ENCODE measurements around the gene DAGLB. TPM values are rescaled to one million over a fixed set of nuclear protein-coding genes. Genes with fewer than 3 reads are reported as not detected.

The DAGLB gene
- total and polyA plus RNA-seq, 2 of the 8 experiments (the other 6 are each of a cell fraction or from before 2014, with no cell fraction given) = 27.0 to 39.6 TPM

GRCh38 chr7:6478186-6478585, 30.4 kb upstream of the DAGLB start:
- POLR2A ChIA-PET (ENCODE audit: partially characterized antibody) = interaction anchor here (0.8 to 1.3 kb wide), 2 partner anchors 9 to 10 kb away, joined by 3 to 4 read pairs; no protein-coding TSS in a partner anchor
- Histone ChIP-seq H2BK15ac (ENCODE audit: low read length) (no peak overlapping the region), H3K4me2 (ENCODE audit: insufficient read depth in 1 of 2, low read depth in 2 of 2, low read length in 2 of 2) (no peak overlapping the region), H3K23ac (ENCODE audit: insufficient read length) (no peak overlapping the region), H2BK20ac (ENCODE audit: low read length) (no peak overlapping the region), H3K27me3 (replicated peaks in 1 of 4; ENCODE audit: control insufficient read depth in 3 of 4, extremely low read depth in 1 of 4, insufficient read depth in 3 of 4, low read length in 3 of 4) (no peaks in the 10 kb centered on the region), H3K4me1 (replicated peaks in 1 of 4; ENCODE audit: control insufficient read depth in 3 of 4, insufficient read depth in 4 of 4, low read length in 3 of 4) (no peaks in the 10 kb centered on the region), H3K4me3 (ENCODE audit: extremely low read depth in 1 of 4, insufficient read depth in 2 of 4, low read depth in 3 of 4, low read length in 4 of 4) (no peak overlapping the region), H3K9ac (replicated peaks in 1 of 4; ENCODE audit: extremely low read depth in 1 of 4, low read depth in 3 of 4, low read length in 3 of 4) (no peak overlapping the region), H3K27ac (ENCODE audit: low read depth, low read length) (no peak overlapping the region), H2BK5ac (ENCODE audit: low read depth, low read length) (no peak overlapping the region), H3K14ac (ENCODE audit: insufficient read length) (no peak overlapping the region), H2BK12ac (ENCODE audit: low read depth, low read length) (no peak overlapping the region), H4K91ac (replicated peaks; ENCODE audit: insufficient read length, low read length) (no peak overlapping the region), H3K4ac (replicated peaks; ENCODE audit: insufficient read length, low read depth, low read length) (no peak overlapping the region), H2AFZ (ENCODE audit: low read length) (no peak overlapping the region), H2AK5ac (ENCODE audit: low read depth, low read length) (no peak overlapping the region), H3K9me3 (ENCODE audit: insufficient read depth in 2 of 2, low read depth in 1 of 2, low read length in 1 of 2) (no peaks in the 10 kb centered on the region), H3K79me2 (ENCODE audit: control insufficient read depth in 1 of 2, insufficient read depth in 2 of 2, low read length in 2 of 2) (peaks cover 0 to 85% of the 10 kb centered on the region in 2 experiments; a peak in 3 of 4 replicates), H3K18ac (ENCODE audit: extremely low read depth, low read length) (no peak overlapping the region), H3K79me1 (ENCODE audit: low read depth, low read length) (peaks cover 4% of the 10 kb centered on the region), H4K20me1 (replicated peaks in 1 of 2; ENCODE audit: control insufficient read depth in 1 of 2, insufficient read depth in 2 of 2, low read length in 2 of 2) (peaks cover 8 to 24% of the 10 kb centered on the region in 2 experiments), H4K8ac (ENCODE audit: extremely low read depth, insufficient read depth, low read length) (no peak overlapping the region), H3K56ac (replicated peaks; ENCODE audit: insufficient read length, low read depth, low read length) (no peak overlapping the region), H2BK120ac (replicated peaks; ENCODE audit: low read depth, low read length) (no peak overlapping the region), H3K23me2 (ENCODE audit: low read depth, low read length) (0 out of 2 replicates have a peak, but pooled peaks cover under 1% of the 10 kb centered on the region), H3K36me3 (ENCODE audit: control insufficient read depth in 2 of 4, insufficient read depth in 4 of 4, low read length in 3 of 4) (peaks cover 0 to 14% (median 1%) of the 10 kb centered on the region in 4 experiments; a peak in 5 of 8 replicates), H4K5ac (ENCODE audit: insufficient read length, low read depth, low read length) (no peak overlapping the region)
- CTCF ChIA-PET (ENCODE audit: partially characterized antibody) = interaction anchor here (0.6 to 1.4 kb wide), 3 partner anchors 9 to 781 kb away, joined by 3 to 4 read pairs (median 3); no protein-coding TSS in a partner anchor
- WGBS, 2 experiments (ENCODE audit: extremely low coverage in 1 of 2, insufficient coverage in 1 of 2, insufficient read length in 1 of 2, insufficient replicate concordance in 2 of 2, low coverage in 1 of 2, low lambda C conversion rate in 2 of 2, missing lambda C conversion rate in 1 of 2) = 88% methylated on average over 7 of the region's 7 CpGs; no CpG with 5 or more reads in 1 of the 2 experiments
- DNase-seq (ENCODE audit: low read depth in 1 of 2, low spot score in 2 of 2) (no peak), FAIRE-seq (no peak)
- TF ChIP-seq HDAC6 (IDR thresholded peaks at IDR 0.05; ENCODE audit: low read depth, low read length) (no peak), BACH1 (IDR thresholded peaks at IDR 0.05; ENCODE audit: low read length) (no peak), YY1 (IDR thresholded peaks at IDR 0.05; ENCODE audit: low read depth, low read length) (no peak), SAP30 (IDR thresholded peaks at IDR 0.05; ENCODE audit: insufficient read depth, insufficient replicate concordance, low read length) (no peak), BCL11A (IDR thresholded peaks at IDR 0.05; ENCODE audit: low read depth in 2 of 2, low read length in 2 of 2) (no peak), TEAD4 (IDR thresholded peaks at IDR 0.05; ENCODE audit: low read depth, low read length) (no peak), PHF8 (conservative IDR thresholded peaks at IDR 0.05; ENCODE audit: low read depth, low read length) (no peak), EGR1 (IDR thresholded peaks at IDR 0.05; ENCODE audit: borderline replicate concordance, low read depth, low read length) (no peak), E2F6 (IDR thresholded peaks at IDR 0.05) (no peak), KDM4A (IDR thresholded peaks at IDR 0.05; ENCODE audit: low read depth, low read length, severe bottlenecking) (no peak), EP300 (IDR thresholded peaks at IDR 0.05; ENCODE audit: borderline replicate concordance in 1 of 2, low read depth in 2 of 2, low read length in 2 of 2) (no peak), SP2 (IDR thresholded peaks at IDR 0.05; ENCODE audit: low read length) (no peak), GABPA (IDR thresholded peaks at IDR 0.05; ENCODE audit: borderline replicate concordance, insufficient read depth, low read length) (no peak)
